ENCODE results near the gene MCHR1. TPM values are rescaled to one million over a fixed set of nuclear protein-coding genes. Genes with fewer than 3 reads are reported as not detected.

MCHR1 gene
- total and polyA plus RNA-seq, 3 donors from 2014 or later, result 0.42 to 0.62 (median 0.47) TPM

GRCh38 chr22:40721266-40721665, 42.0 kb downstream of the MCHR1 start:
- Histone ChIP-seq H3K4me3 (no peak overlapping the region), H3K4me1 (no peaks in the 10 kb centered on the region), H3K27me3 (no peaks in the 10 kb centered on the region), H3K36me3 (ENCODE audit: low read depth, missing control alignments) (no peaks in the 10 kb centered on the region), H3K9me3 (no peaks in the 10 kb centered on the region), H3K27ac (no peak overlapping the region)
- DNase-seq, result no peak
- intact Hi-C loops (cut with DNase I; ENCODE audit: low total_unique reads), result no loop called here
- no peak for TF ChIP-seq POLR2A (IDR thresholded peaks at IDR 0.05)
- no peak for TF ChIP-seq CTCF (IDR thresholded peaks at IDR 0.05)
- WGBS, 2 donors, result 31 to 40% methylated on average over 6 of the region's 6 CpGs

- Histone ChIP-seq H3K4me3 (no peak overlapping the region), H3K4me1 (no peaks in the 10 kb centered on the region), H3K9me3 (no peaks in the 10 kb centered on the region), H3K27ac (no peak overlapping the region), H3K36me3 (ENCODE audit: low read depth, missing control alignments) (no peaks in the 10 kb centered on the region), H3K27me3 (no peaks in the 10 kb centered on the region)
- WGBS, 2 donors, result 81 to 89% methylated on average over 13 of the region's 13 CpGs
- TF ChIP-seq CTCF (IDR thresholded peaks at IDR 0.05) (no peak), POLR2A (IDR thresholded peaks at IDR 0.05) (no peak)
- no peak for DNase-seq
- intact Hi-C loops (cut with DNase I; ENCODE audit: low total_unique reads), result no loop called here
These were observed 44.2 kb downstream of the MCHR1 start for GRCh38 chr22:40723396-40723933.

GRCh38 chr22:40726514-40726913, 47.2 kb downstream of the MCHR1 start:
- H3K27me3 ChIP-seq, result no peaks in the 10 kb centered on the region
- DNase-seq, result no peak
- H3K27ac ChIP-seq, result no peak overlapping the region
- TF ChIP-seq POLR2A (IDR thresholded peaks at IDR 0.05), result no peak
- no peak for TF ChIP-seq CTCF (IDR thresholded peaks at IDR 0.05)
- H3K4me3 ChIP-seq, result no peak overlapping the region
- intact Hi-C loops (cut with DNase I; ENCODE audit: low total_unique reads), result no loop called here
- 49 to 55% methylated on average over 4 of the region's 4 CpGs for WGBS, 2 donors
- no peaks in the 10 kb centered on the region for H3K9me3 ChIP-seq
- no peaks in the 10 kb centered on the region for H3K36me3 ChIP-seq (ENCODE audit: low read depth, missing control alignments)
- no peaks in the 10 kb centered on the region for H3K4me1 ChIP-seq

GRCh38 chr22:40727070-40727963, 48.0 kb downstream of the MCHR1 start:
- H3K27me3 ChIP-seq, result no peaks in the 10 kb centered on the region
- 90 to 95% methylated on average over 11 of the region's 11 CpGs for WGBS, 2 donors
- H3K27ac ChIP-seq, result no peak overlapping the region
- intact Hi-C loops (cut with DNase I; ENCODE audit: low total_unique reads), result no loop called here
- peaks cover under 1% of the 10 kb centered on the region for H3K4me1 ChIP-seq
- TF ChIP-seq POLR2A (IDR thresholded peaks at IDR 0.05) (no peak), CTCF (IDR thresholded peaks at IDR 0.05) (no peak)
- H3K36me3 ChIP-seq (ENCODE audit: low read depth, missing control alignments), result no peaks in the 10 kb centered on the region
- DNase-seq, result no peak
- no peaks in the 10 kb centered on the region for H3K9me3 ChIP-seq
- no peak overlapping the region for H3K4me3 ChIP-seq
